Thyroid gland (tissue), 4 donors: ENCODE measurements around the gene TRPV3.

Experiments
- CTCF ChIP-seq, 6 experiments: fragments of 200-600 bp in 3 of 6; fragments of 450-650 bp in 3 of 6; sonication (generic) in 3 of 6; IDR thresholded peaks; one replicate each; pipeline ENCODE4 v1.5.1; 2016 to 2019; ENCODE audit warnings: antibody characterized with exemption in 6 of 6, mild to moderate bottlenecking in 2 of 6, inconsistent platforms in 1 of 6, moderate library complexity in 1 of 6
- POLR2A ChIP-seq, 2 donors: fragments of 450-650 bp; IDR thresholded peaks; one replicate each; pipeline ENCODE4 v1.6.1; 2017; ENCODE audit warnings: antibody characterized with exemption in 2 of 2, mild to moderate bottlenecking in 2 of 2, moderate library complexity in 1 of 2

- no peak for TF ChIP-seq CTCF (IDR thresholded peaks at IDR 0.05)
- no peak for TF ChIP-seq POLR2A (IDR thresholded peaks at IDR 0.05)
Measured at GRCh38 chr17:3556239-3556915, 1.2 kb downstream of the TRPV3 start.
